ENCODE measurements around the gene JDP2.

Gene JDP2

DNA sequence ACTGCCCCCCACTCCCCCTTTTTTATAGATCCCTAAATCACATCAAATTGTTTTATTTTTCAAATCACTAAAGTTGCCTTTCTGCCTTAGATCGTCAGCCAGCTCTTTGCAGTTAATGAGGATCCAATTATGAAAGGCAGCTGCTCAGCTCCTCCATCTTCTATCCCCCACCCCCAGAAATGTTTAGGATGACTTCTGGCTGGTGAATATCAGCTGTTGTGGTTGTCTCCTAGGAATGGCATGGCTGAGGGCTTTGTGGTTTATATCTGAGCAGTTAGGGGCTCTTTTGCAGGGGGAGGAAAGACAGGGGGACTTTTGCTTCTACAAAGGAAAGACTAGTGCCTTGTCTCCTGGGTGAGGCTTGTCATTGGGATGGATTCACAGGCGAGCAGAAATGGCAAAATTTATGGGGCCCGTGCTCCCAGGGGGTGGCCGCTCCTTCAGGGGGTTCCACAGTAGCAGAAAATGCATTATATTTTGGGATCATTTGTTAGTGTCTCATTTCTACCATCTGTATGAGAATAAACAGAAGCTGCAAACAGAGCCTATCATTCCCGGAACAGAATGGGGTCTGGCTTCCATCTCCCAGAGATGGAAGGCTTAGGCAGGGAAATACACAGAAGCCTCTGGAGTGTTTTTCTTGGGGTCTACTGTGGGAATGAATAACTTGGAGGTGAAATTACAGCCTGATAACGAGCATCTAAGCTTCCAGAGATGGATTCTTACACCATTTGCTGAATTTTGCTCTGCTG, 6.5 kb downstream of the JDP2 start:
- in situ Hi-C loops (cut with MboI; ENCODE audit: low sequenced_read_pairs), result loop anchor here (25.0 kb wide), 1 partner anchor 122 kb away; no protein-coding TSS in a partner anchor

- in situ Hi-C loops (cut with MboI; ENCODE audit: low sequenced_read_pairs), result loop anchor here (25.0 kb wide), 1 partner anchor 123 kb away; no protein-coding TSS in a partner anchor
Observed at GRCh38 chr14:75434890-75435248, 7.0 kb downstream of the JDP2 start.

- in situ Hi-C loops (cut with MboI; ENCODE audit: low sequenced_read_pairs), result loop anchor here (25.0 kb wide), 1 partner anchor 123 kb away; no protein-coding TSS in a partner anchor
Observed at GRCh38 chr14:75435473-75435872, 7.7 kb downstream of the JDP2 start.

DNA sequence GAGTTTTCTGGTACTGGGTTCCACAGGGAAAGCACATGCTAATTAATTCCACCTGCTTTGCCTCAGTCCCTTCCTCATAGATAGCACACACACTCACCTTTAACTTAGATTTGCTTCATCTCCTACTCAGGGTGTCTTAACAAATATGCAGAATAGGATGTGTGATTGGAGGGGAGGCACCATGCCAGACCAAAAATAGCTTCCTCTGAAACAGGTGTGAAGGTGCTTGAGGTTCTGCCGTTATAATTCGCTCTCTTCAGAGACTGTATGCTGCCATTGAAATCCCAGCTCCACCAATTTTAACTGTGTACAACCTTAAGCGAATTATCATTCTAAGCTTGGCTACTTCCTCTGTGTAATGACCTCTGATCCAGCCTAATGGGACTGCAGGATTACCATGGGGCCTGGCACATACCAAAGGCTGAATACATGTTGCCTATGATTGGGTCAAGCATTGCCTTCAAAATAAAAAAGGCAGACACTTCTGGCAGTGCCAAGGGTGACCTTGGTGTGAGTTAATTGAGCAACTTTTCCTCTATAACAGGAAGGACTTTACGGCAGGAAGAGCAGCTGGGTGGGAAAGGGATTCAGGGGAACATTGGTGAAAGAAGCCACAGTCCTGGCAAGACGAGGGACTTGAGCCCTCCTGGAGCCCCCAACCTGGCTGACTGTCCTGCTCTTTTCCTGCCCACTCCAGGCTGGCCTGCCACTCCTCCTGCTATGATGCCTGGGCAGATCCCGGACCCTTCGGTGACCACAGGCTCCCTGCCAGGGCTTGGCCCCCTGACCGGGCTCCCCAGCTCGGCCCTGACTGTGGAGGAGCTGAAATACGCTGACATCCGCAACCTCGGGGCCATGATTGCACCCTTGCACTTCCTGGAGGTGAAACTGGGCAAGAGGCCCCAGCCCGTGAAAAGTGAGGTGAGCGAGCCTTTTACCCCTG, 9.7 kb downstream of the JDP2 start:
- in situ Hi-C loops (cut with MboI; ENCODE audit: low sequenced_read_pairs), result loop anchor here (25.0 kb wide), 1 partner anchor 125 kb away; no protein-coding TSS in a partner anchor

- in situ Hi-C loops (cut with MboI; ENCODE audit: low sequenced_read_pairs), result loop anchor here (25.0 kb wide), 1 partner anchor 126 kb away; no protein-coding TSS in a partner anchor
Observed at GRCh38 chr14:75438486-75439080, 10.8 kb downstream of the JDP2 start.

DNA sequence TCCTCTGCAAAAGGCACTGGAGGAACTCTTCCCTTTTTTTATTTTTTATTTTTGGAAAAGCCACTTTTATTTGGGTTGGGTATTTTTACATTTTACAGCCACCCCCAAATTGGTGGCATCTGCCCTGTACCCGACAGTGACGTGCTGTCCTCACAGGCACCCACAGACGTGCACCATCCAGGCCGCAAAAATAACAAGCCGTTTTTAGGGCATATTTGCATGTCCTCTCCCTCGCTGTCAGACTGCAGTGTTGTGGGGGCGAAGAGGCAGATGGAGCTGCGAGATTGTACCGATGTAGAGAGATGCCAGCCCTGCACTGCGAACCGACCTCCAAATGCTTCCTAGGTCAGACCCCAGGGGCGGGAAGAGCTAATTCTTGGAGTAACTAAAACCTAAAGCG, 12.2 kb downstream of the JDP2 start:
- in situ Hi-C loops (cut with MboI; ENCODE audit: low sequenced_read_pairs), result loop anchor here (25.0 kb wide), 1 partner anchor 128 kb away; no protein-coding TSS in a partner anchor

GRCh38 chr14:75440733-75441477, 13.1 kb downstream of the JDP2 start:
- in situ Hi-C loops (cut with MboI; ENCODE audit: low sequenced_read_pairs), result loop anchor here (25.0 kb wide), 1 partner anchor 129 kb away; no protein-coding TSS in a partner anchor

DNA sequence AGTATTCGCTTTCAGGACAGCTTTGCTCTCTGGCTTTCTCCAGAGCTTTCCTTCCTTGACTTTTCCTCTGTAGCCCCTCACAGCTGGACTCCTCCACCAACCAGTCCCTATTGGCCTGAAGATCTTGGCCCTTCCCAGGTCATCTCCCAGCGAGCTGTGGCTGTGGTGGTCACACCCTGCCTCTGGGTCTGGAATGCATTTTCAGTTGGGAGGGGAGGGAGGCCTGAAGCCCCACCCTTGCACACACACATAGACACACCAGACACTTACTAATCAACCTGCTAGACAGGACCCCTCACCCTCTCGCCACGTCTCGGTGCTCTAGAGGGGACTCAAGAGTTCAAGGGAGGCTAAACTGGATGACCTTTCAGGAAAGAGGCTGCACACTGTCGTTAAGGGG, 13.9 kb downstream of the JDP2 start:
- in situ Hi-C loops (cut with MboI; ENCODE audit: low sequenced_read_pairs), result loop anchor here (25.0 kb wide), 1 partner anchor 129 kb away; no protein-coding TSS in a partner anchor

GRCh38 chr14:75442166-75442565, 14.3 kb downstream of the JDP2 start:
- in situ Hi-C loops (cut with MboI; ENCODE audit: low sequenced_read_pairs), result loop anchor here (25.0 kb wide), 1 partner anchor 130 kb away; no protein-coding TSS in a partner anchor

- in situ Hi-C loops (cut with MboI; ENCODE audit: low sequenced_read_pairs), result loop anchor here (25.0 kb wide), 1 partner anchor 130 kb away; no protein-coding TSS in a partner anchor
Observed at GRCh38 chr14:75442642-75443041, 14.8 kb downstream of the JDP2 start.

GRCh38 chr14:75443203-75443969, 15.6 kb downstream of the JDP2 start:
- in situ Hi-C loops (cut with MboI; ENCODE audit: low sequenced_read_pairs), result loop anchor here (25.0 kb wide), 1 partner anchor 131 kb away; no protein-coding TSS in a partner anchor

GRCh38 chr14:75445236-75445635, 17.4 kb downstream of the JDP2 start:
- in situ Hi-C loops (cut with MboI; ENCODE audit: low sequenced_read_pairs), result loop anchor here (25.0 kb wide), 1 partner anchor 133 kb away; no protein-coding TSS in a partner anchor

DNA sequence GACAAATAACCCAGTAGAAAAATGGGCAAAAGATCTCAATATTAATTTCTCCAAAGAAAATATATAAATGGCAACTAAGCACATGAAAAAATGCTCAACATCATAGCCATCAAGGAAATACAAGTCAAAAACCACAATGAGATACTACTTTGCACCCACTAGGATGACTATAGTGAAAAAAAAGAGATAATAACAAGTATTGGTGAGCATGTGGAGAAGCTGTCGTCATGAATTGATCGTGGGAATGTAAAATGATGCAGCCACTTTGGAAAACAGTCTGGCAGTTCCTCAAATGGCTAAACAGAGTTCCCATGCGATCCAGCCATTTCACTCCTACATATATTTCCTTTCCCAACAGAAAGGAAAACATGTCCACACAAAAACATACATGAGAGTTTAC, 18.1 kb downstream of the JDP2 start:
- in situ Hi-C loops (cut with MboI; ENCODE audit: low sequenced_read_pairs), result loop anchor here (25.0 kb wide), 1 partner anchor 134 kb away; no protein-coding TSS in a partner anchor

GRCh38 chr14:75446447-75446846, 18.6 kb downstream of the JDP2 start:
- in situ Hi-C loops (cut with MboI; ENCODE audit: low sequenced_read_pairs), result loop anchor here (25.0 kb wide), 1 partner anchor 134 kb away; no protein-coding TSS in a partner anchor

DNA sequence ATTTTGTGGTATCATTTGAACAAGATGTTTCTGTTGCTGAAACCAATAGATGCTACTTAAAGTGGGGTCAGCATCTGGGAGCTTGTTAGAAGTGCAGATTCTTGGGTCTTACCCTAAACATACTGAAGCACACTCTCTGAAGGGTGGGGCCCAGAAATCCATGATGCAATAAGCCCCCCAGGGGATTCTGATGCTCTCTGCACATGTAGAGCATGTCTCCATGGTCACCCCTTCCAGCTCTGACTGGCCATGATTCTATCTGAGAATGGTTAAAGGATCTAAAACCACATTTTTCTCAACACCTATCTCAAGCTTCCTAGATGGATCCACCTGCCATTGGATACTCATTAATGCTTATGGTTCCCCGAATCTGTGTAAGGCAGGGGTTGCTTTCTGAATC, 20.4 kb downstream of the JDP2 start:
- in situ Hi-C loops (cut with MboI; ENCODE audit: low sequenced_read_pairs), result loop anchor here (25.0 kb wide), 1 partner anchor 136 kb away; no protein-coding TSS in a partner anchor

- in situ Hi-C loops (cut with MboI; ENCODE audit: low sequenced_read_pairs), result loop anchor here (25.0 kb wide), 1 partner anchor 137 kb away; no protein-coding TSS in a partner anchor
Observed at GRCh38 chr14:75449036-75449435, 21.2 kb downstream of the JDP2 start.

DNA sequence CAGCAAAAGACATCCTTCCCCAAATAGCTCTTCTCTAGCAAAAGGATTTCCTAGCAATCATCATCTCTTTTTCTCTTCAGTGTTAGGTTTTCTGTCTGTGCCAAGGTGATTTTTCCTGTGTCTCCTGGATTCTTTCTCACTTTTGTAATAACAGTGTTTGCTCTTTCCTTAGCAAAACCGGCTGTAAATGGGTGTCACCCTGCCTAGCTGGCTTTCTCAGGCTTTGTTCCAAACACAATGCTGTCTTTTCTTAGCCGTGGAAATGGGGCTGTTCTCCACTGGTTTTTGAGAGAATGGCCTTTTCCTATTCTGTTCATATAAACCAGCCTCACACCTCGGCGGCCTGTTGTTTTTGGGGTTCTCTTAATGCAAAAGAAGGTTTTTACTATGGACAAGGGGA, 21.9 kb downstream of the JDP2 start:
- in situ Hi-C loops (cut with MboI; ENCODE audit: low sequenced_read_pairs), result loop anchor here (25.0 kb wide), 1 partner anchor 137 kb away; no protein-coding TSS in a partner anchor

- in situ Hi-C loops (cut with MboI; ENCODE audit: low sequenced_read_pairs), result no loop called here
Observed at GRCh38 chr14:75450381-75451276, 22.8 kb downstream of the JDP2 start.
